Measurements from ENCODE around the gene RGCC.

DNA sequence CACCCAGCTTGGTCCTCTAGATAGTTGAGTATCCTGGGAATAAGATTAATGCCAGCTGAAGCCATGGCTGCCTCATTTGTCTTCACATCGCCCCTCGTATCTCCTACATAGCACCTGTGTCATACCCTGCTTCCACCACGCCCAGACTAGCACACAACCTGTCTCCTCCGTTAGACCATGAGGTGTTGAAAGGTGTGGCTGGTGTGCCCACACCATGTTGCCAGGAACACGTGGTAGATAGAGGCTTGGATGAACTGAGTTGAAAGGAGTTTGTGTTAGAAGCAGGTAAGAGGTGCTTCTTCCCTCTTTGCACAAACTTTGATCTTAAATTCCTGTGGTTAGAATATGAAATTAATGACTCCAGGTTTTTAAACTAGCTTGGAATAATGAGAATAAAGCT is 40.1 kb downstream of the RGCC start:
- TF ChIP-seq CTCF (conservative IDR thresholded peaks at IDR 0.05 in 1 of 2, IDR thresholded peaks at IDR 0.05 in 1 of 2; ENCODE audit: low read depth in 1 of 2, low read length in 2 of 2) (no peak), EZH2 (IDR thresholded peaks at IDR 0.05; ENCODE audit: low read length, missing control alignments) (no peak)

Measured in fibroblast of lung (primary cell).